ENCODE data around the gene ZNF311.
A peak's percentile ranks its signal among the peaks of the same experiment; 100 is the strongest.

The ZNF311 gene

GRCh38 chr6:29014729-29015608 lies 9.9 kb upstream of the ZNF311 start:
- Histone ChIP-seq H3K4me3 (ENCODE audit: low read depth, low read length) (peak overlapping the region; percentile 55), H3K36me3 (replicated peaks) (no peaks in the 10 kb centered on the region), H3K27me3 (replicated peaks) (no peaks in the 10 kb centered on the region), H3K27ac (no peak overlapping the region)
- DNase-seq: no peak
- in situ Hi-C loops (cut with HindIII; ENCODE audit: low pct_ligation_motif_present, low sequenced_read_pairs): no loop called here
- TF ChIP-seq CTCF (IDR thresholded peaks at IDR 0.05; ENCODE audit: low read depth, low read length, missing control alignments): peak; percentile 54

GRCh38 chr6:29011276-29011734 lies 6.2 kb upstream of the ZNF311 start:
- Histone ChIP-seq H3K27ac (no peak overlapping the region), H3K36me3 (replicated peaks) (no peaks in the 10 kb centered on the region), H3K4me3 (ENCODE audit: low read depth, low read length) (peak overlapping the region; percentile 77), H3K27me3 (replicated peaks) (no peaks in the 10 kb centered on the region)
- in situ Hi-C loops (cut with HindIII; ENCODE audit: low pct_ligation_motif_present, low sequenced_read_pairs): no loop called here
- DNase-seq: peak; percentile 71
- no peak for TF ChIP-seq CTCF (IDR thresholded peaks at IDR 0.05; ENCODE audit: low read depth, low read length, missing control alignments)

GRCh38 chr6:29009358-29009757 lies 4.2 kb upstream of the ZNF311 start:
- Histone ChIP-seq H3K27me3 (replicated peaks) (no peaks in the 10 kb centered on the region), H3K27ac (no peak overlapping the region), H3K4me3 (ENCODE audit: low read depth, low read length) (no peak overlapping the region), H3K36me3 (replicated peaks) (no peaks in the 10 kb centered on the region)
- TF ChIP-seq CTCF (IDR thresholded peaks at IDR 0.05; ENCODE audit: low read depth, low read length, missing control alignments): no peak
- in situ Hi-C loops (cut with HindIII; ENCODE audit: low pct_ligation_motif_present, low sequenced_read_pairs): no loop called here
- DNase-seq: no peak

- no peak overlapping the region for H3K27ac ChIP-seq
- H3K4me3 ChIP-seq (ENCODE audit: low read depth, low read length): no peak overlapping the region
- no peak for DNase-seq
- no peaks in the 10 kb centered on the region for H3K36me3 ChIP-seq (replicated peaks)
- in situ Hi-C loops (cut with HindIII; ENCODE audit: low pct_ligation_motif_present, low sequenced_read_pairs): no loop called here
- no peak for TF ChIP-seq CTCF (IDR thresholded peaks at IDR 0.05; ENCODE audit: low read depth, low read length, missing control alignments)
- no peaks in the 10 kb centered on the region for H3K27me3 ChIP-seq (replicated peaks)
These were observed 3.0 kb upstream of the ZNF311 start for GRCh38 chr6:29008089-29008488.

DNA sequence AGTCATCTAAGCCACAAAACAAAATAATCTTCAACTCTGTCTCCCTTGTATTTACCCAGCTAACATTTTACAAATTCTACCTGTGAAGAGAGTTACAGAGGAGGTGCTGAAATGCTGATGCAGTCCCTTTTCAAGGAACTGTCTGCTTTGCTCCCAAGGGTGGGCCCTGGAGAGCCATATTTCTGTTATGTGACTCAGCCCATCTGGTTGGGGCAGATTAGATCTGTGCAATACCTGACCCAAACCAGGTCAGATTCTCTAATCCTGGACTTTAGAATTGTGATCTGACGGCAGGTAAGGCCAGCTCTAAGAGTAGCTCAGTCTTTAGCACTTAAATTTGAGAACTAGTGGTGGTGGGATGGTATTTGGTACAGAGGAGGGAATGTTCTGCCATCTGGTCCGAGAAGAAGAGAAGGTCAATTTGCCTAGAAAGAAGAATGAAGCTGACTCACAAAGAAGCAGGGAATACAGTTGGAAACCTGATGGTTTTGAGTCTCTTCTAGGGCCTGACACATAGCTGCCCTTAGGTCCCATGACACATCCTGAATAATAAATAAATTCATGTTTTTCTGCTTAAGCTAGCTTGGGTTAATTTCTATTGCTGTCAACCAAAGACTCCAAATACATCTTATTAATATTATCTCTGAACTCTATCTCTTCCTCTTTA lies 8.1 kb downstream of the ZNF311 start:
- H3K27ac ChIP-seq: no peak overlapping the region
- H3K4me3 ChIP-seq (ENCODE audit: low read depth, low read length): no peak overlapping the region
- H3K27me3 ChIP-seq (replicated peaks): no peaks in the 10 kb centered on the region
- in situ Hi-C loops (cut with HindIII; ENCODE audit: low pct_ligation_motif_present, low sequenced_read_pairs): no loop called here
- H3K36me3 ChIP-seq (replicated peaks): no peaks in the 10 kb centered on the region
- no peak for TF ChIP-seq CTCF (IDR thresholded peaks at IDR 0.05; ENCODE audit: low read depth, low read length, missing control alignments)
- DNase-seq: no peak
